ENCODE results near the gene OR52N5. TPM values are rescaled to one million over a fixed set of nuclear protein-coding genes. Genes with fewer than 3 reads are reported as not detected.

OR52N5 gene
- total RNA-seq, 1 experiment from 2014 or later: not detected

GRCh38 chr11:5737670-5738392 lies 45.3 kb downstream of the OR52N5 start:
- no peak for TF ChIP-seq ELF4 (CRISPR knock-in tag; IDR thresholded peaks at IDR 0.05; ENCODE audit: low read depth)
- no peak for TF ChIP-seq ZBTB43 (CRISPR knock-in tag; IDR thresholded peaks at IDR 0.05)
- TF ChIP-seq TEAD1 (CRISPR knock-in tag; IDR thresholded peaks at IDR 0.05): no peak
- no peak for TF ChIP-seq KAT7 (CRISPR knock-in tag; IDR thresholded peaks at IDR 0.05; ENCODE audit: borderline replicate concordance)
- TF ChIP-seq ZNF532 (CRISPR knock-in tag; IDR thresholded peaks at IDR 0.05; ENCODE audit: borderline replicate concordance): no peak
- TF ChIP-seq ATF6 (CRISPR knock-in tag; IDR thresholded peaks at IDR 0.05): no peak
- no peak for TF ChIP-seq E2F4 (CRISPR knock-in tag; IDR thresholded peaks at IDR 0.05; ENCODE audit: borderline replicate concordance, low read depth)
- TF ChIP-seq TEAD4 (CRISPR knock-in tag; IDR thresholded peaks at IDR 0.05): no peak
- TF ChIP-seq ZNF219 (CRISPR knock-in tag; IDR thresholded peaks at IDR 0.05; ENCODE audit: borderline replicate concordance): no peak
- no peak for TF ChIP-seq HMGXB4 (CRISPR knock-in tag; IDR thresholded peaks at IDR 0.05)
- no peak for TF ChIP-seq PRRX2 (CRISPR knock-in tag; IDR thresholded peaks at IDR 0.05)
- H3K4me1 Mint-ChIP-seq: no peaks in the 10 kb centered on the region
- H3K9me3 Mint-ChIP-seq: no peaks in the 10 kb centered on the region
- no peaks in the 10 kb centered on the region for H3K27me3 Mint-ChIP-seq (ENCODE audit: low read depth)
- DNase-seq (ENCODE audit: low spot score): no peak
- H3K27ac Mint-ChIP-seq: no peak overlapping the region
- no peaks in the 10 kb centered on the region for H3K36me3 Mint-ChIP-seq
- no peak for ATAC-seq
- no peak overlapping the region for H3K4me3 Mint-ChIP-seq
- ChIA-PET CTCF (no interaction called here), POLR2A (no interaction called here)

- Mint-ChIP-seq H3K4me1 (no peaks in the 10 kb centered on the region), H3K4me3 (no peak overlapping the region), H3K27me3 (ENCODE audit: low read depth) (no peaks in the 10 kb centered on the region), H3K9me3 (no peaks in the 10 kb centered on the region), H3K27ac (no peak overlapping the region), H3K36me3 (no peaks in the 10 kb centered on the region)
- ChIA-PET CTCF (no interaction called here), POLR2A (no interaction called here)
- no peak for DNase-seq (ENCODE audit: low spot score)
- ATAC-seq: no peak
- TF ChIP-seq FOXP4 (CRISPR knock-in tag; IDR thresholded peaks at IDR 0.05) (no peak), RORB (CRISPR knock-in tag; IDR thresholded peaks at IDR 0.05) (no peak), ERG (CRISPR knock-in tag; IDR thresholded peaks at IDR 0.05) (no peak), RELA (CRISPR knock-in tag; IDR thresholded peaks at IDR 0.05; ENCODE audit: borderline replicate concordance) (no peak), NR1H2 (CRISPR knock-in tag; IDR thresholded peaks at IDR 0.05) (no peak), EMX1 (CRISPR knock-in tag; IDR thresholded peaks at IDR 0.05) (no peak), SP1 (CRISPR knock-in tag; conservative IDR thresholded peaks at IDR 0.05) (no peak), E2F1 (CRISPR knock-in tag; IDR thresholded peaks at IDR 0.05) (no peak)
These were observed 46.1 kb downstream of the OR52N5 start for GRCh38 chr11:5737091-5737490.

Measured in WTC11 (cell line).